HG03064 (cell line): ENCODE results near the gene KLF3.
A peak's percentile ranks its signal among the peaks of the same experiment; 100 is the strongest.
"Not testable (repeated sequence)": the region's sequence is repeated elsewhere in the genome, so short reads cannot be mapped to it uniquely, and the experiment has no call there.

Experiments used
- ATAC-seq: cut with Tn5 transposase; IDR thresholded peaks from one replicate; pipeline ENCODE4 v1.9.1; 2021; ENCODE audit warnings: low read depth; ENCODE audit not compliant: unreplicated experiment

The KLF3 gene

DNA sequence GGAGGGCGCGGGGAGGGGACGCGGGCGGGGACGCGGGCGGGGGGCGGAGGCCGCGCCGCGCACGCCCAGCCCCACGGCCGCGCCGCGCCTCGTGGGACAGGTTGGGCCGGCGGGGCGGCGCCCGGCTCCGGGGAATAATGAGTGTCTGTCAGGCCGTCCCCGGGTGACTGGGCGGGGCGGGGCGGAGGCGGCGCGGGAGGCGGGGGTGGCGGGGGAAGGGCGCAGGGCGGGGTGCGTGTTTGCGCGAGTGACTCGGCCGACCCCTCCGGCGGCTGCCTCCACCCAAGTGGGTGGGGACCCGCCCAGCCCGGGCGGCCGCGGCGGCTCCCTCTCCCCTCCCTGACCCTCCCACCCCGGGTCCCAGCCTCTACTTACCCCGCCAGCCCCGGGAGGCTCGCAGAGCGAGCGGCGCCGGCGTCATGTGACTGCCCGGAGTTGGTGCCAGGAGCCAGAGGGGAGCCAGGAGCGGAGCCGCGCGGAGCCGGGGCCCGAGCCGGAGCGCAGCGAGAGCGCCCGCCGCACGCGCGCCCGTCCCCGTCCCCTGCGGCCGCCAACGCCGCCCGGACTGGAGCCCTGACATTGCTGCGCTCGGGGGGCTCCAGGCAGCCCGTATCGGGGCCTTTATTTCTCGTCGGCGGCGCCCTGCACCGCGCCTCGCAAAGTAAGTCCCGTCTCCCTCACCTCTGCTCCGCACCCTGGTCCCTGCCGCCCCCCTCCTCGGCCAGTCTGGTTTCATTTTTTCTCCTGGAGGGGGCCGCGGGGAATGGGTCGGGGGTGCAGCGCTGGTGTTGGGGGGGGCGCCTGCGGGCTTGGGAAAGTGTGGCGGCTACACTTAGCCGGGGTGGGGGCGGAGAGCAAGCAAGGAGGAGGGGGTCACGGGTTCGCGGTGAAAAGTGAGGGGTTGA, at the start of gene KLF3:
Gene KLF3 (plus strand): TSS at position 399 of the 905 bp plus-strand sequence. CDS start 16,427 bp downstream, outside the sequence.
- peak; percentile 69 for ATAC-seq

DNA sequence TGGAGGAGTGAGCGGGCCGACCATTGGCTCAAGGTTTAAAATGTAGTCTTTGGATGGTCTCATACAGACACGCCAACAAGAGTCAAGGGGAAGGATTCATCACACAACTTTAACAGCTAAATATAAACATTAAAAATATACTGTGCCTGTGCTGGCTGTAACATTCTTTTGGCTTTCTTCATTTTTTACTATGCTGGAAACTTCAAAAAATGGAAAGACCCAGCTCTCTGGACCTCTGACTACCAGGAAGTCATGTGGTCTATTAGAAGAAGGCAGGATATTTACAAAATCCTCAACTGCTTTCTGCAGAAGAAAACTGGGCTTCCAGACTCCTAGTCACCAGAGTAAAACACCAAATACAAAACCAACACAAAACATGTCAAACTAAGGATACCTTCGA, 49.8 kb upstream of the KLF3 start:
- no peak for ATAC-seq

DNA sequence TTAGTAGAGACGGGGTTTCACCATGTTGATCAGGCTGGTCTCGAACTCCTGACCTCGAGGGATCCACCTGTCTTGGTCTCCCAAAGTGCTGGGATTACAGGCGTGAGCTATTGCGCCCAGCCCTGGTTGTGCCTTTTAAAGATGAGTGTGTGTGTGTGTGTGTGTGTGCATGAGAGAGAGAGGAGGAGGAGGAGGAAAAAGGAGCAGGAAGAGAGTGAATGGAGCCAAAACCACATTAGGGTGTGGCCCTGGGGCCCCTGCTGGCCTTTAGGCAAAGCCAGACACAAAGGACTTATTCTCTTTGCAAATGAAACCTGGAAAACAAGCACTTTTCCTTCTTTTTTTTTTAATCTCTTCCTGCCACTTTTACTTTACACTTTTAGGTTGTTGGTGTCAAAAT, 48.2 kb upstream of the KLF3 start:
- ATAC-seq = no peak

- ATAC-seq = no peak
Observed at GRCh38 chr4:38618505-38618904, 45.5 kb upstream of the KLF3 start.

DNA sequence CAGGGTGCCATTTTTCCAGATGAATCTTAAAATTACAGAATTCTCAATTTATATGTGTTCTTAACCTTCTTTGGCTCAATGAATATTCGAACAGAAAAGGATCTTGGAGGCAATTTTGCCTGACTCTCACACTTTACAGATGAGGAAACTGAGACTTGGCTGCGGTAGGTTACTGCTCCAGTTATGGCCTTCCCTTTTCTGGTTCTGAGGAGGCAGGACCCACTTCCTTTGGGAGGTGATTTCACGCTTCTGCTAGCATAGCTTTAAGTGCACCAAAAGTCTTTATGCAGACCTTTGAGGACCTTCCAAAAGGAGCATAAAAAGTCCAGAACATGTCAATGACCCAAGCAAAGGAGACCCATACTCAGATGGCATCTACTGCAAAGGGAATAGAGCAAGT, 44.7 kb upstream of the KLF3 start:
- ATAC-seq = no peak

- no peak for ATAC-seq
Observed at GRCh38 chr4:38620065-38620464, 43.9 kb upstream of the KLF3 start.

DNA sequence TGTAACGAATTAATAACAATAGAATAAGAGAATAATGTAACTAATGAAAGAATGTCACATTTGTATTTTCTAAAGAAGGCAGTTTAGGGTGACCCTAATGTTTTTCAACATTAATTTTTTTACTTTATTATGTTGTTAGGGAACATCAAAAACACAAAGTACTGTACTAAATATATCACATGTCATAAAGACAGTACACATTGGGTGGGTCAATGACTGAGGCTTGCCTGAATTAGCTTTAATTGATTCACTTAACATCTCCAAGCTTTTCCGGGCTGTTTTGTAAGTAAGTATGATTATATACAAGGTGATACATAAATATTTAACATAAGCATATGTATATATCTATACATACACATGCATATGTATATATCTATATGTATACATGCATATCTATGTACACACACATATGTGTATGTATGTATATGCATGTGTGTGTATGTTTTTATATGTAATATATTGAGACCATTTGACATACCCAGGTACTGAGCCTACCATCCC, 43.4 kb upstream of the KLF3 start:
- ATAC-seq = no peak

- ATAC-seq = no peak
Observed at GRCh38 chr4:38621028-38621684, 42.8 kb upstream of the KLF3 start.

DNA sequence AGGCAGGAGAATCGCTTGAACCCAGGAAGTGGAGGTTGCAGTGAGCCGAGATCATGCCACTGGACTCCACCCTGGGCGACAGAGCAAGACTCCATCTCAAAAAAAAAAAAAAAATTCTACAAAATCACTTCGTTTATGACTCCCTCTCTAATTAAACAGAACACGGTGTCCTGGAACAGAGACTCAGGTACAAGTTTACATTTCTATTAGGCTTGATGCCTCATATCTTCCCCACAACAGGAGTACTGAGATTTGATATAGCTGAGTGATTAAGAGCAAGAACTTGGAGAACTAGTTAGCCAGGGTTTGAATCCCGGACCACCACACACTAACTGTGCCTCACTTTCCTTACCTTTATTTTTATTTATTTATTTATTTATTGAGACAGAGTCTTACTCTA, 42.2 kb upstream of the KLF3 start:
- no peak for ATAC-seq

DNA sequence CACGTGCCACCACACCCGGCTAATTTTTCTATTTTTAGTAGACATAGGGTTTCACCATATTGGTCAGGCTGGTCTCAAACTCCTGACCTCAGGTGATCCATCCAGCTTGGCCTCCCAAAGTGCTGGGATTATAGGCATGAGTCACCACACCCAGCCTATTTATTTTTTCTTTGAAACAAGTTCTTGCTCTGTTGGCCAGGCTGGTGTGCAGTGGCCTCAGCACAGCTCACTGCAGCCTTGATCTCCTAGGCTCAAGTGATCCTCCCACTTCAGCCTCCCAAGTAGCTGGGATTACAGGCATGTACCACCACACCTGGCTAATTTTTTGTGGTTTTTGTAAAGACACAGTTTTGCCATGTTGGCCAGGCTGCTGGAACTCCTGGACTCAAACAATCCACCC, 41.7 kb upstream of the KLF3 start:
- not testable (repeated sequence) for ATAC-seq

DNA sequence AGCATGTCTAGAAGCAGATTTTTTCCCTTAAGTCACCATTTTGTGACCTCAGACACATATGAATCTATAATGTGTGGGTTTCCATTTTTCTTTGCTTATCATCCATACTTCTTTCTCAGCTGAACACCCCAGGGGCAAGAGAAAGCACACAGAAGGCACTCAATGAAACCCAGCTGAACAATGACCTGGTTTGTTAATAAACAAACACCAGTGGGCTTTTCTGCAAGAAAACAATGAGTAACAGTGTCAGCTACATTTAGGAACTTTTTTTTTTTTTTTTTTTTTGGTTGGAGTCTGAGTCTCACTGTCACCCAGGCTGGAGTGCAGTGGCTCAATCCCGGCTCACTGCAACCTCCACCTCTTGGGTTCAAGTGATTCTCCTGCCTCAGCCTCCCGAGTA, 40.7 kb upstream of the KLF3 start:
- ATAC-seq = no peak

- ATAC-seq = no peak
Observed at GRCh38 chr4:38624311-38624710, 39.7 kb upstream of the KLF3 start.

DNA sequence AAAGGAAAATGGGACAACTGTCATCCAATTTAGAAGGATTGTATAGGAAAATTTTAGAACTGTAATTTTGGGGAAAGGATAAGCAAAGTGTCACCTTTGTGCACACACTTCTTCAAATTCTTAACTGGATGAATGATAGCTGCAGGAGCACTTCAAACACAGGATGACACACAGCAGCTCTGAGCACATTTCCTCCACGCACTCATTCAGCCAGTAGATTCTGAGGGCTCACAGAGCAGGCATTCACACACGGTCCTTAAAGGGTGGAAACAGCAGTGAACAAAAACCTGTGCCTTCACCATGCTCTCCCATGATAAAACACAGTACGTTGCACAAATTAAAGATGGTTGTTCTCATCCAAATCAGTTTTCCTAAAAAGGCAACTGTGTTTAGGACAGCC, 38.5 kb upstream of the KLF3 start:
- no peak for ATAC-seq

- not testable (repeated sequence) for ATAC-seq
Observed at GRCh38 chr4:38626901-38627444, 37.0 kb upstream of the KLF3 start.

GRCh38 chr4:38630519-38630918, 33.5 kb upstream of the KLF3 start:
- ATAC-seq = no peak

- ATAC-seq = no peak
Observed at GRCh38 chr4:38634047-38634759, 29.8 kb upstream of the KLF3 start.

DNA sequence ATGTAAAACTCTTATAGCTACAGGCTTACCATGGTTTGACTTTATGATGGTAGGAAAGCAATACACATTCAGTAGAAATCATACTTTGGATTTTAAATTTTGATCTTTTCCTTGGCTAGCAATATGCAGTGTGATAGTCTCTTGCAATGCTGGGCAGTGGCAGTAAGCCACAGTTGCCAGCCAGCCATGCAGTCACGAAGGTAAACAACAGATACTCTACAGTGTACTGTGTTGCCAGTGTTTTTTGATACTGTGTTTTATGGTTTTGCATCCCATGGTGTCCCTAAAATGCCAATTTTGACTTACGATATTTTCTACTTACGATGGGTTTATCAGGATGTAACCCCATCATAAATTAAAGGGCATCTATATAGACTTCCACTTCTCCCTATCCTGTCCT, 24.8 kb upstream of the KLF3 start:
- no peak for ATAC-seq

GRCh38 chr4:38641811-38642210, 22.2 kb upstream of the KLF3 start:
- ATAC-seq = no peak

DNA sequence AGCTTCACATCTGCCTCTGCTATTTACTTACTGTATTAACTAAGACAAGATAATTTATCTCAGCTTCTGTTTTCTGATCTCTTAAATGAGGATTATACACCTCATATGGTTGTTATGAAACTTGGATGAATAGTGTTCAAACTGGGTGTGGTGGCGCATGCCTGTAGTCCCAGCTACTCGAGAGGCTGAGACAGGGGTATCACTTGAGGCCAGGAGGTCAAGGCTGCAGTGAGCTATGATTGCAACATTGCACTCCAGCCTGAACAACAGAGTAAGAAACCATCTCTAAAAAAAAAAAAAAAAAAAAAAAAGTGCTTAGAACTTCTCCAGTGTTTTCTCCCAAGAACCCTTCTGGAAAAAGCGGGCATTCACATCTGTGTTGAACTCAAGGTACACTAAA, 19.8 kb upstream of the KLF3 start:
- ATAC-seq = no peak

GRCh38 chr4:38647101-38647819, 16.7 kb upstream of the KLF3 start:
- ATAC-seq = no peak
